GM21390 (cell line): ENCODE measurements around the gene NDUFB4.
"Not testable (repeated sequence)": the region's sequence is repeated elsewhere in the genome, so short reads cannot be mapped to it uniquely, and the experiment has no call there.

Source experiments
- ATAC-seq: cut with Tn5 transposase; IDR thresholded peaks from one replicate; pipeline ENCODE4 v1.9.1; 2021; ENCODE audit not compliant: unreplicated experiment

Gene NDUFB4

DNA sequence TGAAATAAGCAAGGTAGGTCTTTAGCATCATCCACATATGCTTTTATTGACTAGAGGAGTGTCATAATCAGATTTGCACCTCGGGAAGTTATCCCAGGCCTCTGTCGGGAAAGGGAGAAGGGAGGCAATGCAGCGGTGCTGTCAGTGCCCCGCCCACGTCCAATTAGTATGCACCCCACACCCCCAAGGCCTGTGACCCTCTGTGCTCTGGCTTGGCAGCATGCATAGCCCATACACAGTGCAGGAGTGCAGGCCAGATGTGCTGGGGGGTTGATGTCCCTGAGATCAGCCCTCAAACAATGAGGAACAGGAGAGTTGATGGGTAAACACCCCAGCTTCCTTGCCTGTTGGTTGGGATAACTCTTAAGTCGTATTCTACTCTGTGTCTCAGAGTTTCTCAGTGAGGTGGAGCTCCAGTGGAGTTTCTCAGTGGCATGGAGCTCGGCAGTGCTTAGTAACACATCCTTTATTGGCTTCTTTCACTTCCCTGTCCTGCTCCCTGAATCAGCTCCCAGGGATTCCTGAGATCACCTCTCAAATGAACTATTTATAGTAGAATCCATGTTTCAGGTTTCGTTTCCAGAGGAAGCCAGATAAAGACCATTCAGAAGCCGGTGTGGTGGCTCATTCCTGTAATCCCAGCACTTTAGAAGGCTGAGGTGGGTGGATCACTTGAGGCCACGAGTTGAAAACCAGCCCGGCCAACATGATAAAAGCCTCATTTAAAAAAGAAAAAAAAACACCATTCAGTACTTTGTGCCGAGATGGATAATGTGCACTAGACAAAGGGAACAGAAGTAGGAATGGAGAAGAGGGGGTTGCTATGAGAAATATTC, 26.7 kb upstream of the NDUFB4 start:
- ATAC-seq: no peak

DNA sequence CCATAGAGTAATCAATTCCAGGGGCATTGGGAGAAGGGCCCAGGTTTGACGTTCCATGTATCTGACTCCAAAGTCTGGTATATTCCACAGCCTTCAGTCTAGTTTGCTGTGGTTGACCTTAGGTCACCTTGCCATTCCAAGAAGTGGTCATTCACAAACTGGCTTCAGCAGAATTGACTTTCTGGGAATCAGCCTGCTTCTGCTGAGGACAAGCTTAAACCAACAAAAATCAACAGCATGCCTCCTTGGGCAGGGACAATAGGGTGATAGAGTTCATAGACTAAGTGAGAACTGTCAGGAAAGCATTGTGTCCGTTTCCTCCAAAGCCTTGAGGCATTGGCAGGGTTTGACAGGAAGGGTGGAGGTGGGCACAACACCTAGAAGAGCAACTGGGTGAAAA, 24.1 kb upstream of the NDUFB4 start:
- ATAC-seq: no peak

DNA sequence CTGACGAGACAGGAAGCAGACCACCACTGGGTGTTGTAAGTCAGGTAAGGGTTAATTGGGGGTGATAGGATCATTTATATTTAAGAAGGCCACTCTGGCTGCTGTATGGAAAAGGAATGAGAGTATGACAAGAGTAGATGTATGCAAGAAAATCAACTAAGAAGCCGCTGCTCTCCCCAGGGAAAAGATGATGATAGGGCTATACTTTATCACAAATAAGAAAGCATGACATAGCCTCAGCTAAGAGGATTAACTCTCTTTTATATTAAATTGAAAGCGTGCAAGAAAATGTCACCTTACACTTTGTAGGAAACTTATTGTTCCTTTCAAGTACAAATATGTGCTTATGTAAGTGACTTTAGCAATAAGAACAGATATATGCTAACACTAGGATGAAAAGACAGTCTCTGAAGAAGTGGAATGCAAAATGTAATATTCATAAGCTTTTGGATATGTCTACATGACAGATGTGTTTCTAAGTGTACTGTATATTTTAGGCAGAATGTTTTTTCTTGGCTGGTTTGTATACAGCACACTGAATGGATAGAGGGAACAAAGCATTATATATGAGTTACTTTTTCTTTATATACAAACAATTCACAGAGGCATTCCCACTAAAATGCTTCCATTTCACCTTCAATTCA, 8.7 kb upstream of the NDUFB4 start:
- ATAC-seq: no peak

DNA sequence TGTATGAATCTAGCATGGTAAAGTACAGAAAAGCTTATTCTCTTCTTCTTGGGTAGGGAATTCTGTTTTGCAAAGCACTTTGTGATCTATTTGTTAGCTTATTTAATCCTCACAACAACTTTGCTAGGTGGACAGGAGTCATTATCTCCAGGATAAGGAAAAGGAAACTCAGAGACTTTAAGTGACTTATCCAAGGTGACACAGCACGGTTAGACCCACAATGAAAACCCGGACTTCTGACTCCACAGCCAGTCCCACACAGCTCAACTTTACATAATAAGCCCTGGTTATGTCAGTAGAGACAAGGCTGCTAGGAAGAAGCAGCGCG, 384 bp upstream of the NDUFB4 start:
- no peak for ATAC-seq

DNA sequence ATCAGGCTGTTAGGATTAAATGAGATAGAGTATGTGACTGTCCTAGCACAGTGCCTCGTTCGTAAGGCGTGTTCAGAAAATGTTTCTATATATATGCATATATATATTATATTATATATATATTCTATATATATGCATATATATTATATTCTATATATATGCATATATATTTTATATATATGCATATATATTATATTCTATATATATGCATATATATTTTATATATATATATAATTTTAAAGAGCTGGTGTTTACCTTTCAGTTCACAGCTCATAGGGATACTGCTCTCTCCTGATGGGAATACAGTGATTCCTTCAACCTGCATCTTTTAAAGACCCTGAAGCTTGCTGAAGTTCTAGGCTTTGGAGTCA, 702 bp downstream of the NDUFB4 start:
- ATAC-seq: no peak

DNA sequence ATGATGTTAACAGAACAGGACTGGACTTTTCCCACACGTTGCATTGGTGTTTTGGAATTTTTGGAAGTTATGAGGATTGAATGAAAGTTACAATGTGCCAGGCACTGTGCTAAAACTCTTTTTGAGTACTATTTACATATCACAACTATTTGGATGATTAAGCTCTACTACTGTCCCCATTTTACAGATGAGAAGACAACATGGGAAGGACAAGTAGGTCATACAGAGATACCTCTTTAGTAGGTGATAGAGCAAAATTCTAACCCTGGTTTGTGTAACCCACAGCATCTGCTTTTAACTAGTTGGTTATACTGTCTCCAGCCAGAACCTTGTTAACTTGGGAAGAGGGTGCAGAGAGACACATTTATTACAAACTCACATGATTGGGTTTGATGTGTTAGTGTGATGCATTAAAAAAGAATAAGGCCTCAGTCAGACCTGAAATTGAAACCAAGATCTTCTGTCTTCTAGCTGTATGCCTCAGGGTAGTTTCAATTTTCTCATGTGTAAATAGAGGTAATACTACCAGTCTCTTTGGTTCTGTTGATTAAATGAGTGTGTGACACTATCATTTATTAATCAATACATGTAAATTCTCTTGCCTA, 1.4 kb downstream of the NDUFB4 start:
- peak; percentile 44 for ATAC-seq

DNA sequence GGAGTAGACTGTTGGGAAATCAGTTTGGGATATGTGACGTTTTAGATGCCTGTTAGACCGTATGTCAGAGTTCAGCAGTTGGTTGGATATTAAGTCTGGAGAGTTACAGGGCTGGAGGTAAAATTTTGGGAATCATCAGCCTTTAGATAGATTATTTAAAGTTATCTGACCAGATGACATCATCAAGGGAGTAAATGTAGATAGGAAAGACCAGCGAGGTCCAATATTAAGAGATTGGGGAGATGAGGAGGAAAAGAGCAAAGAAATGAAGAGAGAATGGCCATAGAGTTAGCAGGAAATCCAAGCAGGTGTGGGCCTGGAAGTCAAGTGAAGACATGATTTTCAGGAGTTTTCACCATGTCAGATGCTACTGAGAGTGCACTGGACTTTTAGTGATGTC, 3.1 kb downstream of the NDUFB4 start:
- no peak for ATAC-seq

DNA sequence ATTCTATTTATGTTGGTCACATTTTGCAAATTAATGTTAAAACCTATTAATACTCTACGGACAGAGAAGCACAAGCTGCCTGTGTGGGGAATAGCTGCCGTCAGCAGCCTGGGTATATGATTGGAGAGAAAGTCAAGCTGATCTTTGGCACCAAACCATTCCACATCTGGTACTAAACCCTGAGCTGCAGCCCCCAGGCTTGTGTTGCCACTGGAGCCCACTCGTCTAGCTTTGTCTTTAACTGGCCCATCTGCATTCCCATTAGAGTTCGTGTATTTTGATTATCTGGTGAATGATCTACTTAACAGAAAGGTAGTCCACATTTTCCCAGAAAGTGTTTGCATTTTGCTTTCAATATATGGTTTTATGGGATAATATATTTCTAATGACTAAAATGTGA, 5.4 kb downstream of the NDUFB4 start:
- no peak for ATAC-seq

DNA sequence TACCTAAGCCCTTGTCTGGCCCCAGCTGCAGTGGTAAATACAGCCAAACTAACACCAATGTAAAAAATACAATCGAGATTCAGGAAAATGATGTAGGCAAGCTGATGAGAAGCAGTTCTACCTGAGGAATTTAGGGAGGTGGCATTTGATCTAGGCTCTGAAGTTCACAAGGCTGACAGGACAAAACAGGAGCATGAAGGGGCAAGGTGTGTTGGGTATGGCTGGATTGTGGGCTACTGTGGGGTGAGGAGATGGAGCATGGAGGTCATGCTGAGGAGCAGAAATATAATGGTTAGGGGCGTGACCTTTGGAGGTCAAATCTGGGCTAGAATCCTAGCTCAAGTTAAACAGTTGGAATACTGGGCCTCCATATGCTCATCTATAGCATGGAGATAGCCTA, 6.5 kb downstream of the NDUFB4 start:
- ATAC-seq: no peak

DNA sequence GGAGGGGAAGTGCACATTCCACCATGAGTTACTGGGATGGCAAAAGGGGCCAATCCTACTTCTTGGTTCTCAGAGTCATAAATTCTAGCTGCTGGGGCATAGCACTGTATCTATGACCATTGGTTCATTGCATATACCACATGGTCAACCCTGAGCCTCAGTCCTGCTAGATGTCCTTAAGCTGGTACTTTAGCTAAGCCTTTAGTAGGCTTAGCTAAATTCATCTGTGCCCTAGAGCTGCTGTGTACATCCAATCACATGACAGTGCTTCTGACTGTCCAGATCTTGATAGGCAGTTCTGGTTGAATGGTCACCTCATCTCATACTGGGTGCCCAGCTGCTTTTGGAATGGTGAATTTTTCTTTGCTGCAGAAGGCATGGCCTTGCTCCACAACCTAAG, 8.2 kb downstream of the NDUFB4 start:
- no peak for ATAC-seq

DNA sequence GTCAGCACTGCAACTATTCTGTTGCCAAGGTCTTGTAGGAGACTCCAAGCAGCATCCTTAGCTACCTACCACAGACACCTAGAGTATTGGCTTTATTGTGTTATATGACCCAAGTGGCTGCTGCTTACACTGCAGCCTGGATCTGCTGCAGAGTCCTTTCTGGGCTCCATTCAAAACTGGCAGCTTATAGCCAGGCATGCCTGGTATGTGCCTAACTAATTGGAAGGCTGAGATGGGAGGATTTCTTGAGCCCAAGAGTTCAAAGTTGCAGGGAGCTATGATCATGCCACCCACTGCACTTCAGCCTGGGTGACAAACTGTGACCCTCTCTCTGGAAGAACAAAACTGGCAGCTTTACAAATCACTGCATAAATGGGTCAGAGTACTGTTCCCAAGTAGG, 8.6 kb downstream of the NDUFB4 start:
- no peak for ATAC-seq

DNA sequence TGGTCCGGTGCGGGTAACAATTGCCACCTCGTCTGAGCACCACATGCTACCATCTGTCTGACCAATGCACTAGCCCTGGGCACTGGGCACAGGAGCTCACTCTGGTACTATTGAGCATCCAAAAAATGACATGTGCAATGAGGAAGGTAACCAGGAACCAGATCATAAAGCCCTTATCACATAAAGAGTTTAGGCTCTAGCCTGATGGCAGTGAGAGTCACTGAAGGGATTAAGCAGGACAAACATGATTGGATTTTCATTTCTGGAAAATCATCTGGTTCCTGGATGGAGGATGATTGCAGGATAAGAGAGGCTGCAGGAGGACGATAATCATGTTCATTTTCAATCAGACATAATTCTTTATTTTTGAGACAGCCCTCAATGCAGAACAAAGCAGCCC, 12.4 kb downstream of the NDUFB4 start:
- no peak for ATAC-seq

DNA sequence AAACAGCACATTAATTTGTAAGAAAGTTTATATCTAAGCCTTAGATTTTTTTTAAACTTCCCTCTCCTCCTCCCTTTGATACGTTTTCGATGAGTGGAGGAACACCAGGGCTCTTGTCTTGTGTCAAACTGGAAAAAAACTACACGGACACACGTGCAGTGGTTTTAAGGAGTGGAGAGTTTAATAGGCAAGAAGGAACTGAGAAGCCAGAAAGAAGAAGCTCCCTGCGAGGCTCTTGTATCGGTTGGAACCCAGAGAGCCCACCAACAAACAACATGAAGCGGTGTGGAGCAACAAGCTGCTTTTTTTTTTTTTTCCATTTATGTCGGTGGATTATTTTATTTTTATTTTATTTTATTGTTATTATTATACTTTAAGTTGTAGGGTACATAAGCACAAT, 18.6 kb downstream of the NDUFB4 start:
- ATAC-seq: no peak

DNA sequence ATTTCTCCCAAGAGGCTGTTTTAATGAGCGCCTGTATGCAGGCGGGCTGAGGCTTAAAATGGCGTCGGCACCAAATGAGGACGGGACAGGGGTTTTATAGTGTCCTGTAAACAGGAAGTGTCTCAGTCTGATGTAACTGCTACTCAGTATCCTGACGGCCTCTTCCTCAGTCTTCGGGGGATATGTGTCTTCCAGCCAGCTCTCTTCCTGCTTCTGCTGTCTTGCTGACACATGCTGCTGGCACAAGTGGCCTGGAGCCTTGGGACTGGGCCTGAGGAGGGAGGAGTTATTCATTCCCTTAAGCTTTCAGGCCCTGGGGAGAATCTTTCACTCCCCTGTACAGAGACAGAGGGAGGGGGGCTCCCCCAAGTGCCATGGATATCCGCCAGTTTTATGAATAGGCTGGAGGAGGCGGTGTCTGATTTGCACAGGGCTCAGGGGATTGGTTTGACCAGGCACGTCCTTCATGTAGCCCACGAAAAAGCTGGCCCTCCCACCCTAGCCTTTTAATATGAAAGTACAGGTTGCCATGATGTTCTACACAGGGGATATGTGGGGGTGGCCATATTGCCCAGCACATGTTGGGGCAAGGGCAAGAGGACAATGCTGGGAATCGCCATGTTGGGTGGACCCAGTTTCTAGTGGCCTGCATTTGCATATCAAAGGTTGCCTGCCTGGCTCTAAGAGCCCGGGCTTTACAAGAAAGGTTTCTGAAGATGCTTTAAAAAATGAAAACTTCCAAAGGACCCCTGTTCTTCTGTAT, 19.9 kb downstream of the NDUFB4 start:
- no peak for ATAC-seq

DNA sequence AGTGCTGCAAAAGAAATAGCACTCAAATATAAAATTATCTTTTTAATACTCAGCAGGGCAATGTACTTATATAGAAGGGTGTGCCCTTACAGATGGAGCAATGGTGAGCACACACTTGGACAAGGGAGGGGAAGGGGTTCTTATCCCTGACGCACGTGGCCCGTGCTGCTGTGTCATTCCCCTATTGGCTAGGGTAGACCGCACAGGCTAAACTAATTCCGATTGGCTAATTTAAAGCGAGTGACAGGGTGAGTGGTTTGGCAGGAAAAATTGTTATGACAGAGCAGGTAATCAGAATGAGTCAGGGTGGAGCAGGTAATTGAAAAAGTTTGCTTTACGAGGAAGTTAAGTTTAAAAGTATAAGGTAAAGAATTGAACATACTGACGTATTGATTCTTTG, 20.6 kb downstream of the NDUFB4 start:
- ATAC-seq: not testable (repeated sequence)

DNA sequence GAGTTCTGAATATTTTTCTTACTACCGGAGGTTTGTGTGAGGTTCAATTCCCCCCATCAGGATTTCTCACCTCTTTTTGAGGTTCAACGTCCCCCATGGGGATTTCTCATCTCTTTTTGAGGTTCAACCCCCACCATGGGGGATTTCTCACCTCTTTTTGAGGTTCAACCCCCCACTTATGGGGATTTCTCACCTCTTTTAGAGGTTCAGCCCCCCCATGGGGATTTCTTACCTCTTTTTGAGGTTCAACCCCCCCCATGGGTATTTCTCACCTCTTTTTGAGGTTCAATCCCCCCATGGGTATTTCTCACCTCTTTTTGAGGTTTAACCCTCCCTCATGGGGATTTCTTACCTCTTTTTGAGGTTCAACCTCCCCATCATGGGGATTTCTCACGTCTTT, 26.3 kb downstream of the NDUFB4 start:
- no peak for ATAC-seq

DNA sequence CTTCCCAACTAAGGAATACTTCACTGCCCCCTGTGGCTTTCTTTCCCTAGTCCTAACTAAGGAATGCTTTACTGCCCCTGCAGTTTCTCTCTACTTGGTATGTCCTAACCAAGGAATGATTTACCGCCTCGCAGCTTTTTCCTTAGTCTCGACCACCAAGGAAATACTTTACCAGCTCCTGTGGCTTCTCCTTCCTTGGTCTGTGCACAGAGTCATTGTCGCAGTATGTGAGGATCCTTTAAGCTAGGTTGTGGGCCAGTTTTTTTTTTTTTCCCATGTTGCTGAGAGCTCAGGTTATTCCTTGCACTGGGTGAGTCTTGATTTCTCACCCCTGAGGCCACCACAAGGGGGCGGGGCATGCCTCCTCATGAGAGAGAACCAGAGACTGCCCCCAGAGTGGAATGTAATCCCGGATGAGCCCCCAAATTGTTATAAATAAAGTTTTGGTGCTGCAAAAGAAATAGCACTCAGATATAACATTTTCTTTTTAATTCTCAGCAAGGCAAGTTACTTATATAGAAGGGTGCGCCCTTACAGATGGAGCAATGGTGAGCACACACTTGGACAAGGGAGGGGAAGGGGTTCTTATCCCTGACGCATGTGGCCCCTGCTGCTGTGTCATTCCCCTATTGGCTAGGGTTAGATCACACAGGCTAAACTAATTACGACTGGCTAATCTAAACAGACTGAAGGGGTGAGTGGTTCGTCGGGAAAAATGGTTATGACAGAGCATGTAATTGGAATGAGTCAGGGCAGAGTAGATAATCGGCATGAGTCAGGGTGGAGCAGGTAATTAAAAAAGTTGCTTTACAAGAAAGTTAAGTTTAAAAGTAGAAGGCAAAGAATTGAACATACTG, 27.0 kb downstream of the NDUFB4 start:
- ATAC-seq: no peak

DNA sequence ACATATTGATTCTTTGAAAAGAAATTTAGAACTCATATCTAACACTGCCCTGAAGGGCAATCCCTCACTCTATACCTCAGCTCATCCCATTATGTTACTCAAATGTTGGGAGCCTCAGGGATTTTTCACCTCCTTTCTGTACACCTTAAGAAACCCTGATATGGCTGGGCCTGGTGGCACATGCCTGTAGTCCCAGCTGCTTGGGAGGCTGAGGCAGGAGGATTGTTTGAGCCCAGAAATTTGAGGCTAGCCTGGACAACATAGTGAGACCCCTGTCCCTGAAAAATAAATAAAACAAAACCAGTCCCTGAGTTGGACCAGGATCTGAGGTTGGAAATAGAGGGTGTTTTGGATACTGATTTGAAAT, 27.6 kb downstream of the NDUFB4 start:
- ATAC-seq: no peak

DNA sequence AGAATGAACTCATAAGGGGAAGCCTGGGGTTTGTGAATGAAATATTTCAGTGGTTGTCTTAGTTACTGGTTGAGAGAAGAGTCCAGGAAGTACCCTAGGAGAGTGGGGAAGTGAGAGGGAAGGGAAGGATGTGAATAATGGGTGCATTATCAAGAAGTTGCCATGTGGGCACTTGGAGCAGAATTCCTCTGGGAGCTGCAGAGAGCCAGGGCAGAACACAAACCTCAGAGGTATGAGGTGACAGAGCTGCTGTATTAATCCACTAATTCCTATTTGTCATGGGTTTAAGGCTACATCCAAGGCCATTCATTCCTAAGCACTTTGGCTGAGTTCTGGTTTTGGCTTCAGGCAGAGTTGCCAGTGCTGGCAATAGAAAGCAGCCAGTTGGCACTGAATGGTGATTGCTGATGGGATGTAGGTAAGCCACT, 29.0 kb downstream of the NDUFB4 start:
- ATAC-seq: no peak

DNA sequence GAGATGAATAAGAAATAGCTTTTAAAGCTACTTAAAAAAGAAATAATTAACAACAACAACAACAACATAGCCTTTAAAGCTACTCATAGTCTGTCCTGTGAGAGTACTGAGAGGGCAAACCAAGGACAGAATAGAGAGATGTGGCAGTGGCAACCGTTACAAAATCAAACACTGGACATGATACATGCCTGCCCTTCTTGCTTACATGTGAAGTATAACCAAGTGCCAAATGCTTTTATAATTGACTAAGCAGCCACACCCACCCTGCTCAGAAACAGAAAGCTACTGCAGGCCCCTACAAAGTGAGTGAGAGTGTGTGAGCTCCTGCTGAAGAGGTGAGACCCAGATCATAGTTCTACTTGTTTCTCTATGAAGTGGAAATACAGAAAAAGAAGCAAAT, 38.4 kb downstream of the NDUFB4 start:
- ATAC-seq: no peak
